T-helper 1 cell treated with Interleukin-12 subunit alpha and Interleukin-12 subunit beta and Interleukin-4 antibody, amounts not matched to agents 30 μg/mL and 1 μg/mL, for 36 hours (primary cell): ENCODE data around the gene EXD2.
"Not testable (repeated sequence)": the region's sequence is repeated elsewhere in the genome, so short reads cannot be mapped to it uniquely, and the experiment has no call there.

Experiments
- H3K27ac Mint-ChIP-seq: one replicate; pipeline ENCODE4 v1.8.0; 2021; ENCODE audit warnings: mild to moderate bottlenecking, mixed read lengths
- H3K27me3 Mint-ChIP-seq: one replicate; pipeline ENCODE4 v1.8.0; 2021; ENCODE audit warnings: low read depth, mixed read lengths
- H3K36me3 Mint-ChIP-seq: one replicate; pipeline ENCODE4 v1.8.0; 2021; ENCODE audit warnings: low read depth, mixed read lengths
- H3K4me1 Mint-ChIP-seq: one replicate; pipeline ENCODE4 v1.8.0; 2021; ENCODE audit warnings: low read depth, mixed read lengths
- H3K4me3 Mint-ChIP-seq: one replicate; pipeline ENCODE4 v1.8.0; 2021; ENCODE audit warnings: mild to moderate bottlenecking, moderate library complexity, mixed read lengths
- H3K9me3 Mint-ChIP-seq: one replicate; pipeline ENCODE4 v1.8.0; 2021; ENCODE audit warnings: mixed read lengths

Gene EXD2

DNA sequence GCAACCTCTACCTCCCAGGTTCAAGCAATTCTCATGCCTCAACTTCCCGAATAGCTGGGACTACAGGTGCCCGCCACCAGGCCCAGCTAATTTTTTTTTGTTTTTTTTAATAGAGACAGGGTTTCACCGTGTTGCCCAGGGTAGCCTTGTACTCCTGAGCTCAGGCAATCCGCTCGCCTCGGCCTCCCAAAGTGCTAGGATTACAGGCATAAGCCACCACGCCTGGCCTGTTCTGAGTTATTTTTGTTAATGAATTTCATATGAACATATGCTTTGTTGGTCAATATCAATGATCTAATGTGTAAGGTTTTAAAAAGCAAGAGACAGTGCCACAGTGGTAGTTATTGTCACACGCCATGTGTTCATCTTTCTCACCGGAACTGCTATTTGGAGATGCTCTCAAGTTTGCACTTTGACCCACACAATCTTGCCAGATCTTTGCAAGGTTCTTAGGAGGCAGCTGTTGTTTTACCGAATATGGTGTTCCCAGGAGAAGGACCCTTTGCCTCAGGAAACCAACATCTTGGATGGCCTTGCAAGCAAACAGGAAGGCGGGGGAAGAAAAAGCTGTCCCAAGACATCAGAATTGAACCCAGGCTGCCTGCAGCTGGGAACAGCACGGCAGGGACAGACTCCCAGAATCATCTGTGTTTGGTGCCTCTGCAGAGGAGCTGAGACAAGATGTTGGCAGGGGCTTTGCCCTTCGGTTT, 98.7 kb downstream of the EXD2 start:
- no peaks in the 10 kb centered on the region for H3K9me3 Mint-ChIP-seq
- H3K36me3 Mint-ChIP-seq = no peaks in the 10 kb centered on the region
- H3K27ac Mint-ChIP-seq = no peak overlapping the region
- H3K4me1 Mint-ChIP-seq = no peaks in the 10 kb centered on the region
- H3K4me3 Mint-ChIP-seq = no peak overlapping the region
- no peaks in the 10 kb centered on the region for H3K27me3 Mint-ChIP-seq

DNA sequence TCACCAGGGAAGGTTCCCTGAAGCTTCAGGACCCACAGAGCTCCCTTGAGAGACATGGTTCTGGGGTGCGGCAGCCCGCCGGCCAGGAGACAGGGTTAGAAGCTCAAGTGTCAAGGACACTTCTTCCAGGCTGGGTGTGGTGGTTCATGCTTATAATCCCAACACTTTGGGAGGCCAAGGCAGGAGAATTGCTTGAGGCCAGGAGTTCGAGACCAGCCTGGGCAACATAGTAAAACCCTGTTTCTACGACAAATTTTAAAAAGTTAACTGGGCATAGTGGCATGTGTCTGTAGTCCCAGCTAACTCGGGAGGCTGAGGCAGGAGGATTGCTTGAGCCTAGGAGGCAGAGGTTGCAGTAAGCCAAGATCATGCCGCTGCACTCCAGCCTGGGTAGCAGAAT, 99.6 kb downstream of the EXD2 start:
- H3K27me3 Mint-ChIP-seq, H3K27ac Mint-ChIP-seq, H3K4me1 Mint-ChIP-seq, H3K9me3 Mint-ChIP-seq, H3K4me3 Mint-ChIP-seq, H3K36me3 Mint-ChIP-seq: not testable (repeated sequence)

DNA sequence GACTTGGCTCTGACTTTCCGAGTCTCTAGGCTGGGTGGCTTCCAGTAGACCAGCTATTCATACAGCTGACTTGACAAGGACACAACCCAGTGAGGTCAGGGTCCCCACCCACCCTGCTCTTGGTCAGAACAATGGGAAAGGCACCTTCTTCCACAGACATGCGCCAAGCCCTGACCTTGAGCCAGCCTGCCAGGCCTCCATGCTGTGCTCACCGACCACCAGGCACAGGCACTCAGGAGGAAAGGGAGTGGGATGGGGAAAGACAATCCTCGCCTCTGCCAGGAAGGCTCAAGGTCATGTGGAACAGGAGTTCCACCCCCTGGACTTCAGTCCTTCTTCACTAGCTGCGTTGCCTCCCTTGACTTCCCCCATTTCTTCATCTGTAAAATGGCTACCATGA, 100.1 kb downstream of the EXD2 start:
- H3K36me3 Mint-ChIP-seq = no peaks in the 10 kb centered on the region
- no peaks in the 10 kb centered on the region for H3K4me1 Mint-ChIP-seq
- H3K4me3 Mint-ChIP-seq = no peak overlapping the region
- no peaks in the 10 kb centered on the region for H3K9me3 Mint-ChIP-seq
- no peak overlapping the region for H3K27ac Mint-ChIP-seq
- H3K27me3 Mint-ChIP-seq = no peaks in the 10 kb centered on the region

GRCh38 chr14:69291891-69292561, 100.7 kb downstream of the EXD2 start:
- Mint-ChIP-seq H3K27ac (no peak overlapping the region), H3K4me3 (no peak overlapping the region), H3K4me1 (no peaks in the 10 kb centered on the region), H3K36me3 (no peaks in the 10 kb centered on the region), H3K9me3 (no peaks in the 10 kb centered on the region), H3K27me3 (no peaks in the 10 kb centered on the region)
